HL-60/S4 treated with phorbol 12-myristate 13-acetate at 8.2 ng/mL for 4 days and 3 days (cell line): ENCODE data around the gene NMUR2.

Experiments used
- in situ Hi-C: fragments of 300-500 bp; cut with MboI; formaldehyde crosslinking; loops from 2 replicates; pipeline ENCODE4 v1.15.0; 2022; ENCODE audit warnings: low sequenced_read_pairs

Gene NMUR2, protein sequence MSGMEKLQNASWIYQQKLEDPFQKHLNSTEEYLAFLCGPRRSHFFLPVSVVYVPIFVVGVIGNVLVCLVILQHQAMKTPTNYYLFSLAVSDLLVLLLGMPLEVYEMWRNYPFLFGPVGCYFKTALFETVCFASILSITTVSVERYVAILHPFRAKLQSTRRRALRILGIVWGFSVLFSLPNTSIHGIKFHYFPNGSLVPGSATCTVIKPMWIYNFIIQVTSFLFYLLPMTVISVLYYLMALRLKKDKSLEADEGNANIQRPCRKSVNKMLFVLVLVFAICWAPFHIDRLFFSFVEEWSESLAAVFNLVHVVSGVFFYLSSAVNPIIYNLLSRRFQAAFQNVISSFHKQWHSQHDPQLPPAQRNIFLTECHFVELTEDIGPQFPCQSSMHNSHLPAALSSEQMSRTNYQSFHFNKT

DNA sequence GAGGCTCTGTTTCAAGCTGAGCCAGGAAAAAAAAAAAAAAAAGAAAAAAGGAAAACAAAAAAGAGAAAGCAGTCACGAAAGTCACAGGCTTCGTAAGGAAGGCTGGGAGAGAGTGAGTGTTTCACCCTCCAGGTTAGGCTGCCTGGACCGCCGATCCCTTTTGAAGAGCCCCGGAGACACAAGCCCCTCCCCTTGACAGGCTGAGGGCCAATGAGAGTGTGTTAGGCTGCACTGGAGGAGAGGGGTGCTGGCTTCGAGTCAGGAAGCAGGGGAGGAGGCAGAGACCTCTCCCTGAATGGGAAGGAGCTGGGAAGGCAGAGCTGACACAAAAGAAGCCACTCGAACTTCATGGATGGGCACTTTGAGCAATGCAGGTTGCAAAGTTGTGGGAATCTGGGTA, at the start of gene NMUR2:
Gene NMUR2, minus strand, starts transcription at position 135 of the 400 bp plus-strand sequence. CDS start 166 bp downstream, outside the sequence.
- in situ Hi-C loops, result no loop called here

DNA sequence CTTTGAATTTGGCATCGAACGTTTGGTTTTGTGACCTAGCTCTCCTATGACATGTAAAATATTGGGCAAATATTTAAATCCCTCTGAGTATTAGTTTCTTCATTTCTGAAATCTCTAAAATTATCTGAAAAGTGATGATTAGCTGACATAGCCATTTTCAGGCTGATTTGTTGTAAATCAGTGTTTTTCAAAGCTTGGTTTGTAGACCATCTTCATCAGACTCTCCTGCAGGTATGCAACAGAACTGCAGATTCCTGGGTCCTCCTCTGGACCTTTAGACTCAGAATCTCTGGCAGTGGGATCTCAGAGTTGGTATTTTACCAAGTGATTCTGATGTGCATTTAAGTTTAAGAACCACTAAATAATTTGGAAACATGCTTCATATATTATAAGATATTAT, 38.9 kb upstream of the NMUR2 start:
- in situ Hi-C loops, result no loop called here

DNA sequence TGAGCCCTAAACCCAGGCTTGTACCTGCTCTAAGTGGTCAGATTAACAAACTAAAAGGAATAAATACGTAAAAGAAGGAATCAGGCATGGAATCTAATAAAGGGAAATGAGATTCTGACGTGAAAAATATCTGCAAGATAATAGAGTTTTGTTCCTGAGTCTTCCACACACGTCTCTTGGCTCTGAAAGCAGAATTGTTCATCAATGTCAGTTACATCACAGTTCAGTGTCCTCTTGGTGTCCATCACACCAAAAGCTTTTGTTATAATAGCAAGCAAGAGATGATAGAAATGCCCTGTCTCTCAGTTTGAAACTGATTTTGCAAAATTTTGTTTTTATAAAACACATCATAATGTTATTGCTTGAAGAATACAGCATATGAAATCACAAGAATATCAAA, 34.7 kb upstream of the NMUR2 start:
- in situ Hi-C loops, result no loop called here

DNA sequence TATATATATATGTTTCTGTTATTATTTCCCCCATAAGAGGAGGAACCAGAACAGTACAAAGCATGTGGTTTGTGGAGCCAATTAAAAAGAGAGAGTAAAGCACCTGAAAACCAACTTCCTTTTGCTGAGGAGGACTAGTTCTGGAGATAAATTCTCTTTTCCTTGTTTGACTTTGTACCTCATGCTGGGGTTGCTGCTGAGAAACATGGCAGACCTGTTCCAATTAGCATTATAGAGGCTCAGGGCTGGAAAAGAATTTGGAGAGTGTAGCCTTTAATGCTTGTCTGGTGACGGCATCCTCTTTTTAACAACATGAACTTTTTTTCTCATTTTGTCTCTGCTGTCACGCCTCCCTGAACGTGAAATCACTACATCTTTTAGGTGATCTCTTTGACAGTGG, 32.8 kb upstream of the NMUR2 start:
- in situ Hi-C loops, result no loop called here

DNA sequence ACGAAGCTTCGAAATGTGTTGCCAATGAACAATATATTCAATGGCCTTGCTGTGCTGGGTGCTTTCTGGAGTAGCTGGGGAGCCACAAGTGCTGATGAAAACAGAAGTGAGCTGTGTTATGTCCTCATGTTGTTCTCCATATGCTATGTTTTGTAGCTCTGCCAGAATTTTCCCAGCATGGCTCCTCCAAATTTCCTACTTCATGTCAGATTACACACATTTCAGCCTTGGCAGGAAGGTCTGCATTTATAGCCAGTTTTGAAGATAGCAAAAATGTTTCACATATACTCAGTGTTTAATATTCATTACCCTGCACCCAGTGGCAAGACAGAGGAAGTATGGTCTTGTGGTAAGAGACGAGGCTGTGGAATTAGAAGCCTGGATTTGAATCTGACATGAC, 22.6 kb upstream of the NMUR2 start:
- in situ Hi-C loops, result no loop called here

DNA sequence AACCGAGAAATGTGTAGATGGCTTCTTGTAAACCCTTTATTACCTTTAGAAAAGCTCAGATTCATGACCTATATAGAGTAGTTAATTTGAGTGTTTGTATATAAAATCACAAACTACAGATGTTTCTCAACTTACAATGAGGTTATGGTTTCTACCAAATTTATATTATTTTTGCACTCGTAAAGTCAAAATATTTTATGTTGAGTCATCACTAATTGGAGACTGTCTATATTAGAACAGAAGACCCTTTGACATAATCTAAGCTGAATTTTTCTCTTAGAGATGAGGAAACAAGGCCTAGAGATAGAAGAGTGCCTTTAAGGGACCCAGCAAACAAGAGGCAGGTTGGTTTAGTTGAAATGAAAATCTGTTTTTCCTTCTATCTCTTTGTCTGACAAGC, 20.0 kb upstream of the NMUR2 start:
- in situ Hi-C loops, result no loop called here

DNA sequence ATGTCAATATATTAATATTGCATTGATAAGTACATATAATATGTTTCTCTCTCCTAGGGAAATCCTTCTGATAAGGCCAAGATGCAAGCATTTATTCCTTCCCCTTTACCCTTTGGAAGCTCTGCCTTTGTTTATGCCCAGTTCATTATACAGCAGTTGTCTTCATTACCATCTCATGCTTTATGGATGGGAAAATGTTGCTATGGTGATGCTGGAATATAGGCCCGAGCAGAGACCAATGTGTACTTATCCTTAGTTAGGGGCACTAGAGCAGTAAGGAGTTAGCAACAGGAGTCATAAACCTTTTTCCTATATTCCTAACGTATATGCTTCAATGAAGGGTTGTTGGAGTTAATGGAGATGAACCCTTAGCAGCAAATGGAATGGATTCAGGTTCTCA, 19.4 kb upstream of the NMUR2 start:
- in situ Hi-C loops, result no loop called here

DNA sequence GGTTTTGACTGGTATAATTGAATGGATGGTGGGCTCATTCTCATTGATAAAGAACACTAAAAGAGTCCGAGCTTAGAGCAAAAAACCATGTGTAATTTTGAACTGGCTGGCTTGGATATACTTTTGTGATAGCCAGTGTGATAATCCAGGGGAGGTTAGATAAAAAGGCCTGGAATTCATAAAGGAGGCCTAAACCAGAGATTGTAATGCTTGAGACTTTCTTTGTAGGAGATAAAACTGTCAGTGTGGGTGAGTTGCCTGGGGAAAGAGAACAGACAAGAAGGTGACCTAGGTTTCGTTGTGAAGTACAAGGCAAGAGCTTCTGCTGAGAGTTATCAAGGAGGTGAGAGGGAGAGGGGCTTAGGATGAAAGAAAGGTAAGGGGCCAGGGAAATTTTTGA, 17.0 kb upstream of the NMUR2 start:
- in situ Hi-C loops, result no loop called here

DNA sequence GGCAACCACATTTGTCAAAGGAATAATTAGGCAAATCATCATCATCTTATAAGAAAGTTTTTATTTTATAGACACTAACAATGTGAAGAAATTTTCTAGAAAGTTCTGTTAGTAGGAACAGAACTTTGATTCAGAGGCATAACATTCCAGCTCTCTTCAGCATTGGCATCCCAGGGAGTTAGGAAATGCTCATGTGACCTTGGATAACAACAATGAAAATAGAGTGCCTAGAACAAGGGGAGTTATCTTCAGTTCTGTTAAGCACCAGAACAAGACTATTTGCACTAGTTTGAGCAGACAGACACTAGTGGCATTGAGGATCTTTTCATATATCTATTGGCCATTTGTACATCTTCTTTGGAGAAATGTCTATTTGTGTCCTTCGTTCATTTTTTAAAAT, 7.0 kb upstream of the NMUR2 start:
- in situ Hi-C loops, result no loop called here

DNA sequence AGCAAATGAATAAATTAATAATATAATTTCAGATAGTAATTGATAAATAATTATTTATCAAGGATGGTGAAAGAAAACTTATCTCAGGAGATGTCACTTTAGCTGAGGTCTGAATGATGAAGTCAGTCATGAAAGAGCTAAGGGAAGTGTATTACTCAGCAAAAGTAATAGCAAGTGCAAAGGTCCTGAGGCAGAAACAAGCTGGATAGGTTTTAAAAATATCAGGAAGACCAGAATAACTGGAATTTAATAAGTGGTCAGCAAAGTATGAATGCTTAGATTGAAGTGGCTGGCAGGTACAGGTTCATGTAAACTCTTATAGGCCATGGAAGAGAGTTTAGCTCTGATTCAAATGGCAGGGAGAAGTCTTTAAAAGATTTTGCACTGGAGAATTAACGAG, 1.0 kb upstream of the NMUR2 start:
- in situ Hi-C loops, result no loop called here

DNA sequence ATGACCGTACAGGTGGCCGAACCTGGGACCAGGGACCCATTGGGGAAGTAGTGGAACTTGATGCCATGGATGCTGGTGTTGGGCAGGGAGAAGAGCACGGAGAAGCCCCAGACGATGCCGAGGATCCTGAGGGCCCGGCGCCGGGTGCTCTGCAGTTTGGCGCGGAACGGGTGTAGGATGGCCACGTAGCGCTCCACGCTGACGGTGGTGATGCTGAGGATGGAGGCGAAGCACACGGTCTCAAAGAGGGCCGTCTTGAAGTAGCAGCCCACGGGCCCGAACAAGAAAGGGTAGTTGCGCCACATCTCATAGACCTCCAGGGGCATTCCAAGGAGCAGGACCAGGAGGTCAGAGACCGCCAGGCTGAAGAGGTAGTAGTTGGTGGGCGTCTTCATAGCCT, 585 bp downstream of the NMUR2 start:
- in situ Hi-C loops, result no loop called here

DNA sequence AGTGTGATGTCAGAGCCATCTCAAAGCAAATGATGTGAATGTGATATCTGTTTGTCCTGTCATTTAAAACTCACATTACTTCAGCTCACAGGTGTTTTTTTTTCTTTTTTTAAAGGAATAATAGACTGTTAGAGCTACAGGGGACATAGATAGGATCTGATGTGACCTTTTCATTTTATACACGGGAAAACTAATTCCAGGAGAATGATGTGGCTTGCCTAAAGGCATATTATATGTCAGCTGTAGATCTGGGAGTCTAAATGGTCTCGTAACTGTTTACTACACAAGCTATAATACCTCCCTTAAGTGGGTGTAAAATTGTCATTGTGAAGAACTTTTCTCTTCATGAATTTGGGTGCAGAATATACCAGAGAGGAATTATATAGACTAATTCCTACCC, 2.0 kb downstream of the NMUR2 start:
- in situ Hi-C loops, result no loop called here

DNA sequence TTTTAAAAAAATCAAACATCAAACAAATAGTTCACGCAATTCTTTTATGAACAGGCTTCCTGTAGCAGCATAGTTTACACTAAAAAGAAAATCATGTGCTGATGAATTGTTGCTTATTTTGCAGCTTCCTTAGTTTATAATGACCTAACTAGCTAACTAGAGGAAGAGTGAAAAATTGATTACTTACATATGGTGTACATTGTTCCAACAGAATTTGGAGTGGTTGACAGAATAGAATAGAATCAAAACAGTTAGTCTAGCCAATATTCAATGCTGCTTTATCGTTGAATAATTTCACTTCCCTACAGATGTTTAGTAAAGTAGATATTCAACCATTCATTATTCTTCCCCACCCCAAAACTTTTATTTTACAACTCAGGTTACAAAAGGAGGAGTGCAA, 4.2 kb downstream of the NMUR2 start:
- in situ Hi-C loops, result no loop called here

DNA sequence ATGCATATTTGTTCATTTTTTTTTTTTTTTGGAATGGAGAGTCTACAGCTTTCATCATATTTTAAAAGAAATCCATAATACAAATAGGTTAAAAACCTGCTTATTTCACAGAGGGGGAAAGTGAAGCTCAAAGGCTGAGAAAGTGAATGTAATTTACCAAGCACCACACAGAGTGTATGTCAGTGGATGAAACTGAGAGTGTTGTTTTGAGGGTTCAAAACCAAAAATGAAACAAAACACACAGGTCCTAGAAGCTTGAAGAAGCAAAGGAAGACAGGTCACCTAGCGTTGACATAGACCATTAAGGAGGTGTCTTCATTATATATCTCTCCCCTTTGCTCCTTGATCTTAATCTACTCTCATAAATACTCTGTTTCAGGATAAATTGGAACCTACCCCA, 7.5 kb downstream of the NMUR2 start:
- in situ Hi-C loops, result no loop called here

DNA sequence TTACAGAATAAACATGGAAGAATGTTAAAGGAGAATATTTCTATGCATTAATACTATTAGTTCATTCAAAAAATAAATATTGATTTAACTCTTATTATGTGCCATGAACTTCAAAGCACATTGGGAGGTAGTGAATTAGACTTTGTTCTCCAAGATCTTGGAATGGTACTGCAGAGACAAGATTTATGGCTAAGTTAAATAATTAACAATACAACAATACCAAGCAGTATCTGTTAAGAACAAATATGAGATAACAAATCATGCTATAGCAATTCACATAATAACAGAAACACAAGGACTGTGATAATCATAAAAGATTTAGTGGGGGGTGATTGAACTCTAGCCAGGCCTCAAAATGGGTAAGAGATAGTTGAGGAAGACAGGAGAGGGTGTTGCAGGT, 11.6 kb downstream of the NMUR2 start:
- in situ Hi-C loops, result no loop called here

DNA sequence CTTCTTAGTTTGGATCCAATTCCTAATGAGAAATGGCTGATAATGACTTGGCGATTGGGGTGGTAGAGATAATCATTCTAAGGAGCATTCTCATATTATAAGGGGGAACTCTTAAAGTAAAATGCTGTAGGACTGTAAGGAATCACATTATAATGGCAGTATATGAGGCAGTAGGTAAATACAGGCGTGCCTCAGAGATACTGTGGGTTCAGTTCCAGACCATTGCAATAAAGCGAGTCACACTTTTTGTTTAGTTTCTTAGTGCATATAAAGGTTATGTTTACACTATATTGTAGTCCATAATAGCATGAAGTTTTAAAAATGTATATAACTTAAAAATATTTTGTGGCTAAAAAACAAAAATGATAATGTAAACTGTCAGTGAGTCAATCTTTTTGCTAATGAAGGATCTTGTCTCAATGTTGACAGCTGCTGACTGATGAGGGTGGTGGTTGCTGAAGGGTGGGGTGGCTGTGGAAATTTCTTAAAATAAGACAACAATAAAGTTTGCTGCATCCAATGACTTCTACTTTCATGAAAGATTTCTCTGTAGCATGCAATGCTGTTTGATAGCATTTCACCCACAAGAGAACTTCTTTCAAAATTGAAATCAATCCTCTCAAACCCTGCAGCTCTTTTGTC, 15.8 kb downstream of the NMUR2 start:
- in situ Hi-C loops, result no loop called here

DNA sequence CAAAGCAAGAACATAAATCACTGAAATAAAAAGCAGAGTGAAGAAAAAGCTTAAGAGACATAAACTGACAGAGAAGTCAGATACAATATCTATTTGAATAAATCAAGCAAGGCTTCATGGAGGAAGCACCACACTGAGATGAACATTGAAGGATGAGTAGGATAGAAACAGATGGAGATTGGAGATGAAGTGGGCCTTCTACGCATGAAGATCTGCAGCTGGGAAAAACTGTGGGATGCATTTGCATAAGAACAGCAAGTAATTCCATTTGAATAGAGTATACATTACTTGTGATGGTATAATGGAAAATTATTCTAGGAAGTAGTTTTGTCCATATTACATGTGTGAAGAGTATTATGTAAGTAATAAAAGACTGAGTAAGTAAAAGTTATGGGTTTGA, 16.5 kb downstream of the NMUR2 start:
- in situ Hi-C loops, result no loop called here

DNA sequence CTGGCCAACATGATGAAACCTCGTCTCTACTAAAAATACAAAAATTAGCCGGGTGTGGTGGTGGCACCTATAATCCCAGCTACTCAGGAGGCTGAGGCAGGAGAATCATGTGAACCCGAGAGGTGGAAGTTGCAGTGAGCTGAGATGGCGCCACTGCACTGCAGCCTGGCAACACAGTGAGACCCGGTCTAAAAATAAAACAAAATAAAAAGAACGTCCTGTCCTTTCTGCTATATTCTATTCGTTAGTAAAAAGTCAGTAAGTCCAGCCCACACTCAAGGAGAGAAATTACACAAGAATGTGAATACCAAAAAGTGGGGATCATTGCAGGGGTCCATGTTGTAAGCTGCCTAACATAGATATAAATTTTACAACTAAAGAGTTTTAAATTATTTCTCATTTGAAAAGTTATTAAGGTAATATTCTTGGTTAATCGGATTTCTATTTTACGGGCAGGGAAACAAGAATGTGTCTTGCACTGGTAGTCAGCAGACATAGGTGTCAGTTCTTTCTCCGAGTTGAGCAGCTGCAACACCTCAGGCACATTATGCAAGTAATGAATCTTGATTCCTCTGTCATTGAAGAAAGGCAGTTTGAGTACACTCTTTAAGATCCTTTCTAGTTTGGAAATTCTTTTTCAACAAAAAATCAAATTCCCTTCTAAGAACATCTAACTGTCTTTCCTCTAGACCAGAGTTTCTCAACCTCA, 24.5 kb downstream of the NMUR2 start:
- in situ Hi-C loops, result no loop called here

DNA sequence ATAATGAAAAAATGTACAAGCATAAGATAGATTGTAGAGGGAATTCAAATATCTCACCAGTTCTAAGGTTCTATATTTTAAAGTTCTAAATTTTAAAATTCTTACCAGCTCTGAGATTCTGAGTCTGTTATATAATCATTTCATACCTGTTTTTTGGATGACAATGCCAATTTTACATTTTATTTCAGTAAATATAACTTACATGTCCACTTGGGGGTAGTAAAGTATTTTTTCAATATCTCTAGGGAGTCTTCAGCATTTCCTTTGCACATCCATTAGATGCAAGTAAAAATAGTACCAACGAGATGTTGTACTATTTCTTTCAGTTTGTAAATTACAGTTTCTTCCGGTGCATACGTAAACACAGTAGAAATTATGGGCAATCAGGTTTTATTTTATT, 25.7 kb downstream of the NMUR2 start:
- in situ Hi-C loops, result no loop called here

DNA sequence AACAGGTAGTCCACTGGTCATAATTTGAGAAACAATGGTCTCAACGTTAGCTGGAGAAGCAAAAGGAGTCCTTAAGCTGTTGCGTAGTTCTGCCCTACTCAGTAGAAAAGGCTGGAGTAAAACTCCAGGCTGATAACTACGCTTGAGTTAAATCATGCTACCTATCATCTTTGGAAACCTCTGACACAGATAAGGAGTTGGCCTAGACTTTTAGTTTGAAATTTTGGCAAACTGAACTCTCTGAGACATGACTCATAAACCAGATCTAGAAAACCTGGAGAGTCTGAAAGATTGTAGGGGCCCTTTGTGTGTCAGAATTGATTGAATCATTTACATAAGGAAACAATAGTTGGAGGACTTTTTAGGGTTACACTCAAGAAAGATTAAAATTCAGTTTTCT, 26.3 kb downstream of the NMUR2 start:
- in situ Hi-C loops, result no loop called here

DNA sequence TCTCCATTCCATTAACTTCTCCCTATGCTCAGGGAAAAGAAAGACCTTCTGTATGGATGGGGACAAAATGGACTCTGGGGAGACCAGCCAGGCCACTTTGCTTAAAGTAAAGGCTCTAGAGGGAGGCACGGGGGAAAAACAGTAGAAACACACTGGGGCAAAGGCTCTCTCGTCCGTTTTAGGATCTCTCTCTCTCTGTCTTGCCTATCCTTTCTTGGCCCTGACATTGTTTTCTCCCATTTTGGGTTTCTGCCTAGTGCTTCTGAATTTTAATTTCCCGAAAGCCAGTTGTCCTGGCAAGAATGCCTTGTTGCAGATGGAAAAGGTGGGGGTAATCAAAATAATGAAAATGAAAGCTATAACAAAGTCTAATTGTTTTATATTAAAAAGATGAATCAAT, 28.2 kb downstream of the NMUR2 start:
- in situ Hi-C loops, result no loop called here

DNA sequence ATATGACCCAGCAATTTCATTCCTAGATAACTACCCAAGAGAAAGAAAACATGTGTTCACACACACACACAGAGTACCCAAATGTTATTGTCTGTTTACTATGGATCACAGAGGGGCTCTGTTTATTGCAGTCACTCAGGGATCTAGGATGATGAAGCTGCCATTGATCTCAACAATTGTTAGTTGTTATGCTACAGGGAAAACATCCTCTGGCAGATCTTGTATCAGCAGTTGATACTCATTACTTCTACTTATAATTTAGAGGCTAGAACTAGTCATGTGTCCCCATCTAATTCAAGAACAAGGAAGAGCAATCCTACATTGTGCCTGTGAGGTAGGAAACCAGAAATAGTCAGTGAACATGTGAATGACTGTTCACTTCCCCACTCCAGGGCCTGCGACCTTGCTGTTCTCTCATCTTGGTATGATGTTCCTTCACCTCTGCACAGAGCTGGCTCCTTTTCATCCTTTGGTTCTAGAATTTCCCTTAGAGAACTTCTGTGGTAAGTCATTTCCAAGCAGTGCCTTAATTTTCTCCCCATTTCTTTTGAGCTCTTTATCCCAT, 30.3 kb downstream of the NMUR2 start:
- in situ Hi-C loops, result no loop called here
